GM19238 (cell line): Measurements from ENCODE around the gene MMP10.

Experiments used
- DNase-seq: peaks from one replicate; pipeline ENCODE4 v3.0.0; 2011; ENCODE audit warnings: low spot score; ENCODE audit not compliant: insufficient read length

Gene MMP10

GRCh38 chr11:102729849-102730815, 50.3 kb downstream of the MMP10 start:
- DNase-seq, result no peak

GRCh38 chr11:102727890-102728289, 52.5 kb downstream of the MMP10 start:
- DNase-seq, result no peak

- DNase-seq, result no peak
These were observed 55.4 kb downstream of the MMP10 start, which contains the start of gene MMP8 for GRCh38 chr11:102724904-102725500. Gene MMP8 (minus strand): TSS chr11:102724954. CDS start chr11:102724855, 99 bp downstream.

- DNase-seq, result no peak
These were observed 57.6 kb downstream of the MMP10 start for GRCh38 chr11:102722821-102723220.
